ENCODE data around the gene ARRDC1. TPM values are rescaled to one million over a fixed set of nuclear protein-coding genes. Genes with fewer than 3 reads are reported as not detected.

ARRDC1 gene
- total and polyA plus RNA-seq, 3 experiments from 2014 or later: 30.8 to 54.4 (median 35.2) TPM

DNA sequence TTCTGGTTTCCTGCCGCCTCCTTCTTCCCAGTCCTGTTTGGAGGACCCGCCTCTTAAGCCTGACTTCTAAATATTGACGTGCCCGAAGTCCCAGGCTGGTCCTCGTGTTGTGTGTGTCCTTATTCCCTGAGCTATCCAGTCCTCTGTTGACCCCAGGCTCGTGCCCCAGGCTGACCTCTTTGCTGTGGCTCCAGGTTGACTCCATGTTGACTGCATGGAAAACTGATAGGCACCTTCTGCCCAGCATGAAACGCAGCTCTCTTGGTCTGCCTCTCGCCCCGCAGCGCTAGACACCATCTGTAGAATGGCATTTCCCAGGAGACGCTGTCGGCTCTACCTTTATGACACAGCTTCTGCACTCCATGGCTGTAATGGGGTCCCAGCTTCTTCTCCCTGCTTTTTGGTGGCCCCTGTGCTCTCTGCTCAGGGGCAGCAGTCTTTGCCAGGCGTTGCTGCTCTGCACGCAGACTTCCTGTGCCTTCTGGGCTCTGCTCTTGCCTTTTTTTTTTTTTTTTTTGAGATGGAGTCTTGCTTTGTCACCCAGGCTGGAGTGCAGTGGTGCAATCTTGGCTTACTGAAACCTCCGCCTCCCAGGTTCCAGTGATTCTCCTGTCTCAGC, 41.7 kb downstream of the ARRDC1 start:
- Histone ChIP-seq H3K4me3 (ENCODE audit: low read length) (no peak overlapping the region), H3K9me3 (ENCODE audit: low read length) (no peaks in the 10 kb centered on the region), H3K27ac (ENCODE audit: low read depth, low read length) (no peak overlapping the region), H3K27me3 (ENCODE audit: insufficient read depth, low read length, poor library complexity, severe bottlenecking) (no peaks in the 10 kb centered on the region), H3K4me1 (ENCODE audit: insufficient read depth, low read length) (peaks cover 13% of the 10 kb centered on the region), H3K36me3 (ENCODE audit: insufficient read depth, low read length) (peaks cover 5% of the 10 kb centered on the region)
- H3K4me3 Mint-ChIP-seq: no peak overlapping the region
- H3K27ac Mint-ChIP-seq: peak overlapping the region in 4 of 8 donors; percentile 30 to 95 (median 67)
- H3K9me3 Mint-ChIP-seq: no peaks in the 10 kb centered on the region
- H3K36me3 Mint-ChIP-seq: peaks cover 0 to 66% (median 20%) of the 10 kb centered on the region in 3 donors
- no peak for DNase-seq
- ChIA-PET CTCF (interaction anchor here (0.9 to 1.6 kb wide), 2 partner anchors 19 to 68 kb away, joined by 3 read pairs; no protein-coding TSS in a partner anchor), POLR2A (interaction anchor here (1.3 kb wide), 1 partner anchor 27 kb away, joined by 9 read pairs; no protein-coding TSS in a partner anchor)
- peaks cover 41 to 66% (median 59%) of the 10 kb centered on the region in 3 donors for H3K4me1 Mint-ChIP-seq
- H3K27me3 Mint-ChIP-seq: no peaks in the 10 kb centered on the region

DNA sequence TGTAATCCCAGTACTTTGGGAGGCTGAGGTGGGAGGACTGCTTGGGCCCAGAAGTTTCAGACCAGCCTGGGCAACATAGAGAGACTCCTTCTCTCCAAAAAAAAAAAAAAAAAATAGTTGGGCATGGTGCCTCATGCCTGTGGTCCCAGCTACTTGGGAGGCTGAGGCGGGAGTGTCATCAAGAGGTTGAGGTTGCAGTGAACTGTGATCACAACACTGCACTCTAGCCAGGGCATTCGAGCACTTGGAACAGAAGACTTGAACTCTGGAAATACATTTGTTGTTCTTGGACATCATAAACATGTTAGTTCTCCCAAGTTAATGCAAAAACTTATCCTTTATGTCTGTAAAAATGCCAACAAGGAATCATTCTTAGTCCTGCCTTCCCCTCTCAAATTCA, 42.9 kb downstream of the ARRDC1 start:
- no peak overlapping the region for H3K4me3 Mint-ChIP-seq
- H3K9me3 ChIP-seq (ENCODE audit: low read length): no peaks in the 10 kb centered on the region
- H3K36me3 Mint-ChIP-seq: peaks cover 0 to 64% (median 20%) of the 10 kb centered on the region in 3 donors
- H3K4me1 ChIP-seq (ENCODE audit: insufficient read depth, low read length): peaks cover 13% of the 10 kb centered on the region
- DNase-seq: no peak
- H3K4me1 Mint-ChIP-seq: peaks cover 35 to 61% (median 57%) of the 10 kb centered on the region in 3 donors
- H3K9me3 Mint-ChIP-seq: no peaks in the 10 kb centered on the region
- peak overlapping the region in 3 of 8 donors; percentile 23 to 47 (median 43) for H3K27ac Mint-ChIP-seq
- no peak overlapping the region for H3K27ac ChIP-seq (ENCODE audit: low read depth, low read length)
- peaks cover 5% of the 10 kb centered on the region for H3K36me3 ChIP-seq (ENCODE audit: insufficient read depth, low read length)
- no peaks in the 10 kb centered on the region for H3K27me3 ChIP-seq (ENCODE audit: insufficient read depth, low read length, poor library complexity, severe bottlenecking)
- ChIA-PET CTCF (interaction anchor here (0.9 to 1.6 kb wide), 2 partner anchors 20 to 69 kb away, joined by 3 read pairs; no protein-coding TSS in a partner anchor), POLR2A (interaction anchor here (1.3 kb wide), 1 partner anchor 28 kb away, joined by 9 read pairs; no protein-coding TSS in a partner anchor)
- no peak overlapping the region for H3K4me3 ChIP-seq (ENCODE audit: low read length)
- no peaks in the 10 kb centered on the region for H3K27me3 Mint-ChIP-seq

DNA sequence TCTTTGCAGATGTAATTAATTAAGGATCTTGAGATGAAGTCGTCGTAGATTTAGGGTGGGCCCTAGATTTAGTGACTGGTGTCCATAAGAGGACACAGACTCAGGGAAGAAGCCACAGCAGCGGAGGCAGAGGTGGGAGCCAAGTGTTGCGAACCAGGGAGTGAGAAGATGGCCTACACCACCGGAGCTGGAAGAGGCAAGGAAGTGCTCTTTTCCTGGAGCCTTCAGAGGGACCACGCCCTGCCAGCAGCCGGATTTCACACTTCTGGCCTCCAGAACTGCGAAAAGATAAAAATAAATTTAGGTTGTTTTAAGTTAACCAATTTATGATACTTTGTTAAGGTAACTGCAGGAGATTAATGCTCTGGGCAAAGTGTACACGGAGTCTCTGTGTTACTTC, 44.1 kb downstream of the ARRDC1 start:
- no peaks in the 10 kb centered on the region for H3K27me3 Mint-ChIP-seq
- no peak for DNase-seq
- H3K27ac Mint-ChIP-seq: peak overlapping the region in 4 of 8 donors; percentile 48 to 79 (median 70)
- Histone ChIP-seq H3K36me3 (ENCODE audit: insufficient read depth, low read length) (peaks cover 5% of the 10 kb centered on the region), H3K27ac (ENCODE audit: low read depth, low read length) (no peak overlapping the region), H3K4me3 (ENCODE audit: low read length) (no peak overlapping the region), H3K9me3 (ENCODE audit: low read length) (no peaks in the 10 kb centered on the region), H3K4me1 (ENCODE audit: insufficient read depth, low read length) (peaks cover 13% of the 10 kb centered on the region), H3K27me3 (ENCODE audit: insufficient read depth, low read length, poor library complexity, severe bottlenecking) (no peaks in the 10 kb centered on the region)
- peak overlapping the region in 2 of 7 donors; percentile 41 to 51 for H3K4me3 Mint-ChIP-seq
- no peaks in the 10 kb centered on the region for H3K9me3 Mint-ChIP-seq
- peaks cover 30 to 54% (median 51%) of the 10 kb centered on the region in 3 donors for H3K4me1 Mint-ChIP-seq
- POLR2A ChIA-PET: no interaction called here
- CTCF ChIA-PET: no interaction called here
- H3K36me3 Mint-ChIP-seq: peaks cover 0 to 66% (median 17%) of the 10 kb centered on the region in 3 donors

DNA sequence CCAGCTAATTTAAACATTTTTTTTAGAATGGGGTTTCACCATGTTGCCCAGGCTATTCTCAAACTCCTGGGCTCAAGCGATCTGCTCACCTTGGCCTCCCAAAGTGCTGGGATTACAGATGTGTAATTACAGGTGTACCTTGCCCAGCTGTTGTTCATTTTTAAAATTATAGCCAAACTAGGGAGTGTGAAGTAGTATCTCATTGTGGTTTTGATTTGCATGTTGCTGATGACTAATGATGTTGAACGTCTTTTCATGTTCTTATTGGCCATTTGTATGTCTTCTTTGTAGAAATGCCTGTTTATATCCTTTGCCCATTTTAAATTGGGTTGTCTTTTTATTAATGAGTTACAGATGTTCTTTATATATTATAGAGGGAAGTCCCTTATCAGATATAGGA, 44.8 kb downstream of the ARRDC1 start:
- peaks cover 5% of the 10 kb centered on the region for H3K36me3 ChIP-seq (ENCODE audit: insufficient read depth, low read length)
- no peak overlapping the region for H3K4me3 ChIP-seq (ENCODE audit: low read length)
- H3K9me3 Mint-ChIP-seq: no peaks in the 10 kb centered on the region
- ChIA-PET POLR2A (no interaction called here), CTCF (no interaction called here)
- H3K27me3 Mint-ChIP-seq: no peaks in the 10 kb centered on the region
- DNase-seq: no peak
- peaks cover 13% of the 10 kb centered on the region for H3K4me1 ChIP-seq (ENCODE audit: insufficient read depth, low read length)
- H3K9me3 ChIP-seq (ENCODE audit: low read length): no peaks in the 10 kb centered on the region
- H3K27me3 ChIP-seq (ENCODE audit: insufficient read depth, low read length, poor library complexity, severe bottlenecking): no peaks in the 10 kb centered on the region
- H3K27ac Mint-ChIP-seq: peak overlapping the region in 6 of 8 donors; percentile 36 to 87 (median 62)
- H3K36me3 Mint-ChIP-seq: peaks cover 0 to 68% (median 17%) of the 10 kb centered on the region in 3 donors
- H3K4me1 Mint-ChIP-seq: peaks cover 31 to 50% (median 48%) of the 10 kb centered on the region in 3 donors
- no peak overlapping the region for H3K27ac ChIP-seq (ENCODE audit: low read depth, low read length)
- H3K4me3 Mint-ChIP-seq: peak overlapping the region in 2 of 7 donors; percentile 28 to 52

DNA sequence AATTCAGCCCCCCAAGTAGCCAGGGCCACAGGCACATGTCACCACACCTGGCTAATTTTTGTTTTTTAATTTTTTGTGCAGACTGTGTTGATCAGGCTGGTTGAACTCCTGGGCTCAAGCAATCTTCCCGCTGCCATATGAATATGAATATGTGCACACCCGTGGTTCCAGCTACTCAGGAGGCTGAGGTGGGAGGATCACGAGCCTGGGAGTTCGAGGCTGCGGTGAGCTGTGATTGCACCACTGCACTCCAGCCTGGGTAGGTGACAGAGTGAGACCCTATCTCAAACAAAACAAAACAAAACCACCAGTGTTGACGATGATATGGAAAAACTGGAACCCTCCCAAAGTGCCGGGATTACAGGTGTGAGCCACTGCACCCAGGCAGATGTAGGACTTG, 45.3 kb downstream of the ARRDC1 start:
- Mint-ChIP-seq H3K27me3 (no peaks in the 10 kb centered on the region), H3K36me3 (peaks cover 0 to 71% (median 17%) of the 10 kb centered on the region in 3 donors), H3K27ac (peak overlapping the region in 5 of 8 donors; percentile 36 to 86 (median 56)), H3K4me3 (no peak overlapping the region), H3K4me1 (peaks cover 33 to 47% (median 44%) of the 10 kb centered on the region in 3 donors), H3K9me3 (no peaks in the 10 kb centered on the region)
- Histone ChIP-seq H3K36me3 (ENCODE audit: insufficient read depth, low read length) (peaks cover 5% of the 10 kb centered on the region), H3K4me1 (ENCODE audit: insufficient read depth, low read length) (peaks cover 13% of the 10 kb centered on the region), H3K9me3 (ENCODE audit: low read length) (no peaks in the 10 kb centered on the region), H3K4me3 (ENCODE audit: low read length) (no peak overlapping the region), H3K27me3 (ENCODE audit: insufficient read depth, low read length, poor library complexity, severe bottlenecking) (no peaks in the 10 kb centered on the region), H3K27ac (ENCODE audit: low read depth, low read length) (no peak overlapping the region)
- ChIA-PET POLR2A (no interaction called here), CTCF (no interaction called here)
- no peak for DNase-seq

DNA sequence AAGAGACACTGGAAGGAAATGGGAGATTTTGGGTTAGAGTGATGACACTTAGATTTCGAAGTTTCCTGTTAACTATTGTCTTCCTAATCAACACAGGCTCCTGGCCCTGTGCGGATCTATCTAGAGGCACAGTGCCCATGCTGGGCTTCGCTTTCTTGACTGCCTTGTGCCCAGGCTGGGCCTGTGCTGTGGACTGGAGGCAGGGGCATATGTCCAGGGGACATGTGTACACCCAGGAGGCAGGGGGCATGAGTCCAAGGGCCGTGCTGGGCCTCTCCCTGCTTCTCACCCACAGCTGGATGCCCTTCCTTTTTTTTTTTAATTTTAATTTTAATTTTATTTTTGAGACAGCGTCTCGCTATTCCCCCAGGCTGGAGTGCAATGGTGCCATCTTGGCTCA, 50.9 kb downstream of the ARRDC1 start:
- POLR2A ChIA-PET: no interaction called here
- no peak for DNase-seq
- no peaks in the 10 kb centered on the region for H3K36me3 ChIP-seq (ENCODE audit: insufficient read depth, low read length)
- no peaks in the 10 kb centered on the region for H3K9me3 Mint-ChIP-seq
- peaks cover 30 to 44% (median 30%) of the 10 kb centered on the region in 3 donors for H3K4me1 Mint-ChIP-seq
- H3K27ac ChIP-seq (ENCODE audit: low read depth, low read length): no peak overlapping the region
- CTCF ChIA-PET: no interaction called here
- no peak overlapping the region for H3K27ac Mint-ChIP-seq
- no peak overlapping the region for H3K4me3 Mint-ChIP-seq
- H3K27me3 Mint-ChIP-seq: no peaks in the 10 kb centered on the region
- H3K4me1 ChIP-seq (ENCODE audit: insufficient read depth, low read length): peaks cover 8% of the 10 kb centered on the region
- H3K36me3 Mint-ChIP-seq: peaks cover 0 to 46% (median 3%) of the 10 kb centered on the region in 3 donors
- H3K4me3 ChIP-seq (ENCODE audit: low read length): no peak overlapping the region
- H3K9me3 ChIP-seq (ENCODE audit: low read length): no peaks in the 10 kb centered on the region
- no peaks in the 10 kb centered on the region for H3K27me3 ChIP-seq (ENCODE audit: insufficient read depth, low read length, poor library complexity, severe bottlenecking)

DNA sequence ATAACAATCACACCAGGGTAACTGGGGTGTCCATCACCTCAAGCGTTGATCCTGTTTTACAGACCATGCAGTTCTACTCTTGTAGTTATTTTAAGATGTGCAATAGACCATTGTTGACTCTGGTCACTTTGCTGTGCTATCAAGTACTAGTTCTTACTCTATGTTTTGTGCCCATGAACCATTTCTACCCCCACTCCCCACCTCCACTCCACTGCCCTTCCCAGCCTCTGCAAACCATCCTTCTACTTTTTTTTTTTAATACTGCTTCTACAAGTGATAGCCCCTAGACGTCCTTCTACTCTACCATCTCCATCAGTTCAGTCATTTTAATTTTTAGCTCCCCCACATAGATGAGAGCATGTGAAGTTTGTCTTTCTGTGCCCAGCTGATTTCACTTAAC, 52.1 kb downstream of the ARRDC1 start:
- Histone ChIP-seq H3K9me3 (ENCODE audit: low read length) (no peaks in the 10 kb centered on the region), H3K4me1 (ENCODE audit: insufficient read depth, low read length) (peaks cover 8% of the 10 kb centered on the region), H3K27ac (ENCODE audit: low read depth, low read length) (no peak overlapping the region), H3K27me3 (ENCODE audit: insufficient read depth, low read length, poor library complexity, severe bottlenecking) (no peaks in the 10 kb centered on the region), H3K36me3 (ENCODE audit: insufficient read depth, low read length) (no peaks in the 10 kb centered on the region), H3K4me3 (ENCODE audit: low read length) (no peak overlapping the region)
- Mint-ChIP-seq H3K4me1 (peaks cover 30 to 40% (median 30%) of the 10 kb centered on the region in 3 donors), H3K27me3 (no peaks in the 10 kb centered on the region), H3K27ac (peak overlapping the region in 7 of 8 donors; percentile 14 to 90 (median 51)), H3K36me3 (peaks cover 0 to 39% (median 3%) of the 10 kb centered on the region in 3 donors), H3K4me3 (peak overlapping the region in 1 of 7 donors; percentile 43), H3K9me3 (no peaks in the 10 kb centered on the region)
- DNase-seq: no peak
- POLR2A ChIA-PET: no interaction called here
- CTCF ChIA-PET: no interaction called here

DNA sequence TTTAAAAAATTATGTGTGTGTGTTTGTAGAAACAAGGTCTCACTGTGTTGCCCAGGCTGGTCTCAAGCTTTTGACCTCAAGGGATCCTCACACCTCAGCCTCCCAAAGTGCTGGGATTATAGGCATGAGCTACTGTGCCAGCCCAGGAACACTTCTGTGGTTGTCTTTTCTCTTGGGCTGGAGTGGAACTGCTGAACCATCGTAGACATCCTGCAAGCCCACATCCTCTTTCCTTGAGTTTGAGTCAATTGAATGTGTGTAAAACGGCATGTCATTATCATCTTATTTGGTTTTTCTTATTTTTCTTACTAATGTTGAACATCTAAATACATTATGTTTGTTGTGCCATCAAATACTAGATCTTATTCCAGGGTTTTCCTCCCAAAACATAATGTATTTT, 53.3 kb downstream of the ARRDC1 start:
- H3K4me1 ChIP-seq (ENCODE audit: insufficient read depth, low read length): peaks cover 8% of the 10 kb centered on the region
- no peaks in the 10 kb centered on the region for H3K27me3 Mint-ChIP-seq
- H3K27ac ChIP-seq (ENCODE audit: low read depth, low read length): no peak overlapping the region
- H3K36me3 Mint-ChIP-seq: peaks cover 0 to 37% (median 3%) of the 10 kb centered on the region in 3 donors
- H3K4me1 Mint-ChIP-seq: peaks cover 35 to 48% (median 37%) of the 10 kb centered on the region in 3 donors
- H3K36me3 ChIP-seq (ENCODE audit: insufficient read depth, low read length): no peaks in the 10 kb centered on the region
- H3K27me3 ChIP-seq (ENCODE audit: insufficient read depth, low read length, poor library complexity, severe bottlenecking): no peaks in the 10 kb centered on the region
- ChIA-PET POLR2A (no interaction called here), CTCF (no interaction called here)
- H3K9me3 ChIP-seq (ENCODE audit: low read length): no peaks in the 10 kb centered on the region
- H3K4me3 Mint-ChIP-seq: no peak overlapping the region
- H3K4me3 ChIP-seq (ENCODE audit: low read length): no peak overlapping the region
- no peak for DNase-seq
- H3K9me3 Mint-ChIP-seq: no peaks in the 10 kb centered on the region
- peak overlapping the region in 3 of 8 donors; percentile 17 to 84 (median 23) for H3K27ac Mint-ChIP-seq

Measured in CD8-positive, alpha-beta memory T cell (primary cell).